Tongue (tissue), 2 donors: ENCODE data around the gene GPR153. TPM values are rescaled to one million over a fixed set of nuclear protein-coding genes. Genes with fewer than 3 reads are reported as not detected.
A peak's percentile ranks its signal among the peaks of the same experiment; 100 is the strongest.

Source experiments
- DNase-seq: peaks from one replicate; pipeline ENCODE4 v3.0.0-alpha.2; 2015
- total RNA-seq: library from RNA; depleted of rRNA; stranded (reverse); fragments of >200 nt; gene quantifications from one replicate; pipeline ENCODE4 v1.2.3, GENCODE V29; 2014

GPR153 gene
- total RNA-seq, 1 donor from 2014 or later: 13.7 TPM

- no peak for DNase-seq
Measured at GRCh38 chr1:6286266-6286665, 25.4 kb upstream of the GPR153 start.

- DNase-seq: no peak
Measured at GRCh38 chr1:6285336-6285735, 24.4 kb upstream of the GPR153 start.

- DNase-seq: no peak
Measured at GRCh38 chr1:6282577-6283270, 21.8 kb upstream of the GPR153 start.

GRCh38 chr1:6281511-6282402, 20.9 kb upstream of the GPR153 start:
- DNase-seq: no peak

- no peak for DNase-seq
Measured at GRCh38 chr1:6280761-6281451, 20.0 kb upstream of the GPR153 start.

GRCh38 chr1:6279613-6280383, 18.9 kb upstream of the GPR153 start:
- DNase-seq: no peak

- DNase-seq: no peak
Measured at GRCh38 chr1:6279066-6279465, 18.2 kb upstream of the GPR153 start.

GRCh38 chr1:6278263-6278662, 17.4 kb upstream of the GPR153 start:
- DNase-seq: no peak

GRCh38 chr1:6276811-6277555, 16.1 kb upstream of the GPR153 start:
- DNase-seq: no peak

- DNase-seq: peak; percentile 95
Measured at GRCh38 chr1:6275826-6276782, 15.2 kb upstream of the GPR153 start.

- no peak for DNase-seq
Measured at GRCh38 chr1:6274622-6275139, 13.8 kb upstream of the GPR153 start.

GRCh38 chr1:6274102-6274501, 13.2 kb upstream of the GPR153 start:
- no peak for DNase-seq

- no peak for DNase-seq
Measured at GRCh38 chr1:6273380-6273891, 12.5 kb upstream of the GPR153 start.

GRCh38 chr1:6272868-6273267, 12.0 kb upstream of the GPR153 start:
- DNase-seq: no peak

GRCh38 chr1:6272452-6272851, 11.6 kb upstream of the GPR153 start:
- no peak for DNase-seq

- peak; percentile 73 for DNase-seq
Measured at GRCh38 chr1:6271554-6271953, 10.7 kb upstream of the GPR153 start.

- DNase-seq: peak; percentile 72
Measured at GRCh38 chr1:6271006-6271405, 10.1 kb upstream of the GPR153 start.

- peak; percentile 55 for DNase-seq
Measured at GRCh38 chr1:6270401-6270800, 9.5 kb upstream of the GPR153 start.

GRCh38 chr1:6269720-6270400, 9.0 kb upstream of the GPR153 start:
- peak; percentile 91 for DNase-seq
